HCEC 1CT (cell line): ENCODE results near the gene CSPG4.
"Not testable (repeated sequence)": the region's sequence is repeated elsewhere in the genome, so short reads cannot be mapped to it uniquely, and the experiment has no call there.

ENCODE experiments used
- DNase-seq: peaks from one replicate; pipeline ENCODE4 v3.0.0-alpha.2; 2017

The CSPG4 gene

DNA sequence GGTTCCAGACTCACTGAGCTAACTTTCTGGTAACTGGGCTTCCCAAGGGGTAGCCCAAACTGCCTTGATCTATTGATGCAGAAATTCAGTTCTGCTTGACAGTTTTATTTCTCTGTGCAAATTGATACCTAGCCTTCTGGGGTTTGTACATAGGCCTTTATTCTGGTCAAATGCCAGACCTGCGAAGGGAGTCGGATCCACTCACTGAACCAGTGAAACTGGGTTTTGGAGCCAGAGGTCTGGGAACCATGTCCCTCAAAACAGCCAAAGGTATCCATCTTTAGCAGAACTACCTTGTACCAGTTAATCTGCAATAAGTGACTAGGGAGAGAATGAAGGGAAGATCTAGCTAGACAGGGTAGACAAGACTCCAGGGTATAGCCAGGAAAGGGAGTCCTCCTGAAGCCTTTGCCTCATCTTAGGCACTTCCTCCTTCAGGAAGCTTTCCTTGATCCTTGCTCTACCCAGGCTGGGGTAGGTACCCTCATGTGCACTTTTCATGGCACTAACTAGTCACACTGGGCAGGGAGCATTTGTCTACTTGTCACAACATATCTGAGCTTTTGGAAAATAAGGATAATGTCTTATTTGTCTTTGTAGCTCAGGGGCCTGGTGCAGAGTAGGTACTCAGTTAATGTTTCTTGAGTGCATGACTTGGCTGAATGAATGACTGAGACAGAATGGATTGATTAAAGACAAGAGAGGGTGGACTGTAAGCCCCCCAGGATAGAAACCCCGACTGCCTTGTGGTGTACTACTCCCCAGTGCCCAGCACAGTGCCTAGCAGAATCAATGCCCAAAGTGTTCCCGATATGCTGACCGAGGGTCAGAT is 66.3 kb downstream of the CSPG4 start:
- no peak for DNase-seq

- no peak for DNase-seq
Measured at GRCh38 chr15:75644376-75644775, 68.3 kb downstream of the CSPG4 start.

- no peak for DNase-seq
Measured at GRCh38 chr15:75641603-75642002, 71.0 kb downstream of the CSPG4 start.

- DNase-seq, result no peak
Measured at GRCh38 chr15:75641179-75641503, 71.5 kb downstream of the CSPG4 start.

DNA sequence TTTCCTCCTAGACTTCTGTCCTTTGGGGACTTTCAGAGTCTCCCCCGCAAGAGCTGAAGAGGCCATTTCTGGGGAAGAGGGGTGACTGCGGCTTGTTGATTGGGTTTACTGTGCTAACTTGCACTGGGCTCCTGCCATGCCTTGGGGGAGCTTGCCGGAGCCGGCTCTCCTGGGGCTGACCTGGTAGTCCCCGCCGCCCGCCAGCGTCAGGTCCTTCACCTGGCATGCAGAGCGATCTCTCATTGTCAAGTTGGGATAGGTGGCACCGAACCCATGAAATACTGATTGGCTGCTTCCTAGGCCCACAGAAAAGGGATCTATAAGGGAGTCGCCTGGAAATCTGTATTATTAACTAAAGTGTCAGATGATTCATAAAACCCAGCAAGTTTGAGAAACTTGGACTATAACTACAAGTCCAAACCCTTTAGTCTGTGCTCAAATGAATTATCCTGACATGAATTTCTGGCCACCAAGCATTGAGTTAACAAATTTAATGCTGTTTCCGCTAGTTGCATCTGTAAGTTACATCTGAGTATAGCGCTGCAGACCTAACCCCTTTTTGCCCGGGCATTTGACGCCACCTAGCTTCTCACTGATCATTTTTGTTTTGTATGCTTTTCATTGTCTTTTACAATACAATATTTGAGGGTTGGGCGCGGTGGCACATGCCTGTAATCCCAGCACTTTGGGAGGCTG is 72.0 kb downstream of the CSPG4 start:
- DNase-seq, result peak; percentile 65

DNA sequence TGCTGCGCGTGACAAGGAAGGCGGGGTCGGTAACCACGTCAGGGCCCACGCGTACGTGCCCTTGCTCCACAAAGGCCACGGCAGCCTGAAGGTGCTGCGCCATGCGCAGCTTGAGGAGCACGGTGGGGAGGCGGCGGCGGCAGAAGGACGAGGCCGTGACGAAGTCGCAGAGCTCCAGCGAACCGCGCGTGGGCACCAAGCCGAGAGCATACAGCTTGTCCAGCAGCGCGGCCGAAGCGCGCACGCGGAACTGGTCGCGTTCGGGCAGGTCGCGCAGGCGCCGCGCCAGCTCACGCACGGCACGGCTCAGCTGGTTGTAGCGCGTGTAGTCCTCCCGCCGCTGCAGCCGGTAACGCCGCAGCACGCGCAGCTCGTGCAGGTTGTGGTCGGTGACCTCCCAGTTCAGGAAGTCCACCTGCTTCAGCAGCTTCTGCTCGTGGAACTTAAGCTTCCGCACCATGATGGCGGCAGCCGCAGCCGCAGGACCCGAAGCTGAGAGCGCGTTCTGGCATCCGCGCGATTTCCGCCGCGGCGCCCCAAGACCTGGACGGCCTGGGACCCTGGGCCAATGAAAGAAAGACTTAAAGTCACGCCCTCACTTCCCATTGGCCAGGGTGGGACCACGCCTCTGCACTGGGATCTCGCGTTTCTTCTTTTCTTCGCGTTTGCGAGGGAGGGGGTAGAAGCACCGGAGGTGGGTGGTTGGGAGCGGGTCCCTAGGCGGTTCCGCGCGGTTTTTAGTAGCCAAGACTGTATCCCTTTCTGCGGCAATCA is 72.8 kb downstream of the CSPG4 start, which contains the start of gene IMP3:
Gene IMP3 (minus strand): TSS at position 516 of the 774 bp plus-strand sequence. CDS start 56 bp downstream, at position 460.
- peak; percentile 97 for DNase-seq

DNA sequence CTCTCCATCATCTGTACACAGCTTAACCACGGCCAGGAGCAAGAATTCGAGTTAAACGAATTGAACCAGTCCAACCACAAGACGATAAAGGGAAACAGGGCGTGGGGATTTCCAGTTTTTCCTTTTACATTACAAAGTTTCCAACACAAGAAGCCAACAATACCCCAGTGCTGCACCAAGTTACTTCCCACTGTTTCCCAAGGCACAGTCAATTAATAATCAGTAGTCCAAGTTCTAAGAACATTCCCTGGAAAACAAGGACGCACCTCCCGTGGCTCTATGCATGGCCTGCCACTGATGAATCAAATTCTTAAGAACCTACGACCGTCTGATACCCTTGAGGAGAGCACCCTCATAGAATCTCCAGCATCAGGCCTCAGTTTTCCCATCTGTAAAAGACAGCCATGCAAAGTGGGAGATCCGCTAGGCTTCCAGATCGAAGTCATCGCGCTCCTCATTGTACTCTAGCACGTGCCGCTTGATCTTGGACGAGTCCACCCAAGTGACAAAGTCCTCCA is 73.4 kb downstream of the CSPG4 start:
- no peak for DNase-seq

DNA sequence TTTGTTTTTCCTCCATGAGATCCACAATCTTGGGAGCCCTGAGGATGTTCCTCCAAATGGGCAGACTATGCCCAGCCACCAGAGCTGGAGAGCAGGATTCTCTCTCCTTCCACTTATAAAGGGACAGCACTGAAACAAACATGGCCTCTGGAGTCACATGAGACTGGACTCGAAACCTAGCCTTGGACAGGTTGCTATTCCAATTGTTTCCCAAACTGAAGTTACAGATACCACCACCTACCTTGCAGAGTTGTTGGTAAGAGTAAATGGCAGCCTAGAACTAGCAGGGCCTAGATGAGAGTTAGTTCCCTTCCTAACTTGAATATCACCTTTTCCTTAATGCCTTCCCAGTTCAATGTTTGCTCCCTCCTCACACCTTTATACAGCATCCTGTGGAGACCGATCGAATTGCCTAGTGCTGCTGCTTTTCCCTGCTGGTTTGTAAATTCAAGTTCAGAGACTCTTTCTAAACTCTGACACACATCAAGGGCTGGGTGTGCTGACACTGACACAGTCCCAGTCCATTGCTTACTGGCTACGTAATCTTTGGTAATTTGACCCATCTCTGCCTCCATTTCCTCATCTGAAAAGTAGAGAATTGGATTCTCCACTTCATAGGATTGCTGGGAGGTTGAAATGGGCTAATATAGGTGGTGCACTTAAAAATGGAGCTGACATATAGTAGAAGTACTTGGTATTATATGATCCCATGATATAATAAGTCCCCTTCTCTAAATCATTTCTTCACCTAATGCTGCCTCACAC is 75.2 kb downstream of the CSPG4 start:
- no peak for DNase-seq

DNA sequence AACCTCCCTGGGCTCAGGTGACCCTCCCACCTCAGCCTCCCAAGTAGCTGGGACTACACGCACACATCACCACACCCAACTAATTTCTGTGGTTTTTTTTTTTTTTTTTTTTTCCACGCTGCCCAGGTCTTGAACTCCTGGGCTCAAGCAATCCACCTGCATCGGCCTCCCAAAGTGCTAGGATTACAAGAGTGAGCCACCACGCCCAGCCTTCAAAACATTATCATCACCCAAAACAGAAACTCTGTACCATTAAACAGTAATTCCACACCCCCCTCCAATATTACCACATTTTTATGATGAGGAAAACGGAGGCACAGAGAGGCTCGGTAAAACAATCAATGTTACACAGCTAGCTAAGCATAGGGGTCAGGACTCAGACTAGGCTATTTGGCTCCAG is 76.6 kb downstream of the CSPG4 start:
- no peak for DNase-seq

GRCh38 chr15:75633922-75634321 is 78.7 kb downstream of the CSPG4 start:
- not testable (repeated sequence) for DNase-seq

DNA sequence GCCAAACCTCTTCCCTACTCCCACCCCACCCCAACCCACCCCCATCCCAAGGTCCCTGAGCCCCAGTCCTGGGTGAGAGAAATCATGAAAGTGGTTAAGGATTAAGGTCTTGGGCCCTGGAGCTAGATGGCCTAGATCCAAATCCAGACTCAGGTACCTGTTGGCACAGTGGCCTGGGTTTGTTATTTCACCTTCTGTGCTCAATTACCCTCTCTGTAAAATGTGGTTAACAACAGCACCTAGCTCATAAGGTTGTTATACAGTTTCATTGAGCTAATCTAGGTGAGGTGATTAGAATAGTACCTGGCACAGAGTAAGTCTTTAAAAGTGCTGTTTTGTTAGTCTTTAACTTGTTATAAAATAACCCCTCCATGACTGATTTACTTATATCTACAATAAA is 80.7 kb downstream of the CSPG4 start:
- no peak for DNase-seq

- DNase-seq, result peak; percentile 90
Measured at GRCh38 chr15:75625542-75626347, 86.9 kb downstream of the CSPG4 start, which contains the start of gene SNUPN. SNUPN (minus strand) TSS chr15:75625725; CDS start chr15:75621051, 4,674 bp downstream.
